ENCODE measurements around the gene PLEKHH1. TPM values are rescaled to one million over a fixed set of nuclear protein-coding genes. Genes with fewer than 3 reads are reported as not detected.

The PLEKHH1 gene
- total RNA-seq, 1 donor from 2014 or later = 10.1 TPM

DNA sequence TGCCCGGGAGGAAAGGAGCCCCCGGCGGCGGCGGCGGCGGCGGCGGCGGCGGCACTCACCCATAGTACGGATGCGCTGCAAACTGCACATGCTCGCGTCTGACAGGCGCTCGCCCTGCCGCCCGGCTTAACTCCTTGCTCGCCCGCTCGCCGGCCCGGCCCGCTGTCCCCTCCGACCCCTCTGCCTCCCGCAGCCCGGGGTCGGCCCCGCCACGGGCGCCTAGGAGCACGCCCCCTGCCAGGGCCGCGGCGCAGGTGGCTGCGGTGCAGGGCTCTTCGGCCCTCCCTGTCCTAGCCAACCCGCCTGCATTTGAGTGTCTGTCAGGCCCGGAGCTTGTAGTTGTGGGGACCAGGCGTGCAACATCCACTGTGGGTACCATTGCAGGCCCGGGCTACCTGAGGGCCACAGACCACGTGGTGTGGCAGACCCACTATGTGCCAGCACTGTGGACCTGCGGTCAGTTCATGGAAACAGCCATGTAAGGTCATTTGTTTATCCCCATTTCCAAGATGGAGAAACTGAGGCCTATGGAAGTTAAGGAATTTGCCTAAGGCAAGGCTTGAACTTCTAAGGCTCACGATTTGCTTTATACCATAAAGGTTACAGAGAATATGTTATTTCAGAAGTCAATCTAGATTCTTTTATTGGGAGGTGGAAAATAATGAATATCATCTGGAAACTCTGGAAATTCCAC is 17.6 kb upstream of the PLEKHH1 start:
- TF ChIP-seq EZH2 (IDR thresholded peaks at IDR 0.05) (peak; percentile 64), EZH2phosphoT487 (IDR thresholded peaks at IDR 0.05) (no peak)
- TF ChIP-seq, protein P1, sequence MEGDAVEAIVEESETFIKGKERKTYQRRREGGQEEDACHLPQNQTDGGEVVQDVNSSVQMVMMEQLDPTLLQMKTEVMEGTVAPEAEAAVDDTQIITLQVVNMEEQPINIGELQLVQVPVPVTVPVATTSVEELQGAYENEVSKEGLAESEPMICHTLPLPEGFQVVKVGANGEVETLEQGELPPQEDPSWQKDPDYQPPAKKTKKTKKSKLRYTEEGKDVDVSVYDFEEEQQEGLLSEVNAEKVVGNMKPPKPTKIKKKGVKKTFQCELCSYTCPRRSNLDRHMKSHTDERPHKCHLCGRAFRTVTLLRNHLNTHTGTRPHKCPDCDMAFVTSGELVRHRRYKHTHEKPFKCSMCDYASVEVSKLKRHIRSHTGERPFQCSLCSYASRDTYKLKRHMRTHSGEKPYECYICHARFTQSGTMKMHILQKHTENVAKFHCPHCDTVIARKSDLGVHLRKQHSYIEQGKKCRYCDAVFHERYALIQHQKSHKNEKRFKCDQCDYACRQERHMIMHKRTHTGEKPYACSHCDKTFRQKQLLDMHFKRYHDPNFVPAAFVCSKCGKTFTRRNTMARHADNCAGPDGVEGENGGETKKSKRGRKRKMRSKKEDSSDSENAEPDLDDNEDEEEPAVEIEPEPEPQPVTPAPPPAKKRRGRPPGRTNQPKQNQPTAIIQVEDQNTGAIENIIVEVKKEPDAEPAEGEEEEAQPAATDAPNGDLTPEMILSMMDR (IDR thresholded peaks at IDR 0.05) = peak; percentile 9
- Histone ChIP-seq H3F3A (ENCODE audit: low read depth) (peaks cover 22% of the 10 kb centered on the region), H3K27ac (no peak overlapping the region), H3K27me3 (peaks cover 97% of the 10 kb centered on the region), H3K4me2 (peak overlapping the region; percentile 79), H3K4me3 (peak overlapping the region; percentile 63), H3K79me2 (ENCODE audit: low read depth) (no peaks in the 10 kb centered on the region), H3K4me1 (no peaks in the 10 kb centered on the region), H3K9ac (no peak overlapping the region), H3K36me3 (no peaks in the 10 kb centered on the region), H3K9me3 (ENCODE audit: low read depth) (no peaks in the 10 kb centered on the region), H2AFZ (replicated peaks) (peak overlapping the region; percentile 52), H4K20me1 (ENCODE audit: low read depth) (no peaks in the 10 kb centered on the region)
- Mint-ChIP-seq H3K4me1 (peaks cover 10% of the 10 kb centered on the region), H3K9me3 (no peaks in the 10 kb centered on the region), H3K36me3 (no peaks in the 10 kb centered on the region), H3K27me3 (ENCODE audit: insufficient read depth, low read depth) (peaks cover 39% of the 10 kb centered on the region), H3K27ac (no peak overlapping the region), H3K4me3 (peak overlapping the region; percentile 77)
- DNase-seq (ENCODE audit: low spot score) = no peak

GRCh38 chr14:67516676-67517075 is 16.4 kb upstream of the PLEKHH1 start:
- H3K9ac ChIP-seq = no peak overlapping the region
- H3K27me3 ChIP-seq = peaks cover 96% of the 10 kb centered on the region
- peak overlapping the region; percentile 77 for H3K4me3 Mint-ChIP-seq
- H3K79me2 ChIP-seq (ENCODE audit: low read depth) = no peaks in the 10 kb centered on the region
- peaks cover 22% of the 10 kb centered on the region for H3F3A ChIP-seq (ENCODE audit: low read depth)
- TF ChIP-seq EZH2 (IDR thresholded peaks at IDR 0.05) (no peak), EZH2phosphoT487 (IDR thresholded peaks at IDR 0.05) (no peak)
- TF ChIP-seq, protein P1 (IDR thresholded peaks at IDR 0.05) = no peak
- no peak overlapping the region for H3K27ac ChIP-seq
- DNase-seq (ENCODE audit: low spot score) = no peak
- no peaks in the 10 kb centered on the region for H4K20me1 ChIP-seq (ENCODE audit: low read depth)
- H3K36me3 ChIP-seq = no peaks in the 10 kb centered on the region
- H3K27ac Mint-ChIP-seq = no peak overlapping the region
- H2AFZ ChIP-seq (replicated peaks) = no peak overlapping the region
- peaks cover 39% of the 10 kb centered on the region for H3K27me3 Mint-ChIP-seq (ENCODE audit: insufficient read depth, low read depth)
- H3K9me3 ChIP-seq (ENCODE audit: low read depth) = no peaks in the 10 kb centered on the region
- no peak overlapping the region for H3K4me3 ChIP-seq
- no peaks in the 10 kb centered on the region for H3K36me3 Mint-ChIP-seq
- H3K4me1 ChIP-seq = no peaks in the 10 kb centered on the region
- H3K4me1 Mint-ChIP-seq = no peaks in the 10 kb centered on the region
- H3K9me3 Mint-ChIP-seq = no peaks in the 10 kb centered on the region
- H3K4me2 ChIP-seq = no peak overlapping the region

DNA sequence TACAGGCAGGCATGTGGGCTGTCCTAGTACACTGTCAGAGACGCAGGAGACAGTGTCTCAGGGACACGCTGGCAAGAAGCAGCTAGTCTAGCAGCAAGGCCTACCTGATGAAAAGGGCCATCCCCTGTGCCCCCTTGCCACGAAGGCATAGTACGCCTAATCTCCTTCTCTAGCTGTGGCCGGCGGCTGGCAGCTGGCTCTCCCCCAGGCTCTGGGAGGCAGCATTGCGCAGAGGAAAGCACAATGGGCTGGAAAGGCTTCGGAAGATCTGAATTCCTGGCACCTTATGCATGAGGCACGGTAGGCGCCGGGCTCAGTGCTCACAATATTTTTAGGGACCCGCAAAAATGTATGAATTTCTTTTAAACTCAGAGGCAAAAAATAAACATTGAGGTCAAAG is 16.0 kb upstream of the PLEKHH1 start:
- DNase-seq (ENCODE audit: low spot score) = peak; percentile 74
- peak overlapping the region; percentile 77 for H3K4me3 Mint-ChIP-seq

More for the DNA sequence above, 16.0 kb upstream of the PLEKHH1 start:
- Histone ChIP-seq H4K20me1 (ENCODE audit: low read depth) (no peaks in the 10 kb centered on the region), H3K9ac (no peak overlapping the region), H3K27ac (no peak overlapping the region), H3K9me3 (ENCODE audit: low read depth) (no peaks in the 10 kb centered on the region), H3K79me2 (ENCODE audit: low read depth) (no peaks in the 10 kb centered on the region), H3K4me2 (no peak overlapping the region), H2AFZ (replicated peaks) (no peak overlapping the region), H3K4me1 (peaks cover 4% of the 10 kb centered on the region), H3K27me3 (peaks cover 92% of the 10 kb centered on the region), H3F3A (ENCODE audit: low read depth) (peaks cover 22% of the 10 kb centered on the region), H3K4me3 (no peak overlapping the region), H3K36me3 (no peaks in the 10 kb centered on the region)
- Mint-ChIP-seq H3K9me3 (no peaks in the 10 kb centered on the region), H3K36me3 (no peaks in the 10 kb centered on the region), H3K4me1 (peaks cover under 1% of the 10 kb centered on the region), H3K27ac (no peak overlapping the region), H3K27me3 (ENCODE audit: insufficient read depth, low read depth) (peaks cover 38% of the 10 kb centered on the region)
- no peak for TF ChIP-seq EZH2 (IDR thresholded peaks at IDR 0.05)
- TF ChIP-seq, protein P1 (IDR thresholded peaks at IDR 0.05) = peak; percentile 35
- TF ChIP-seq EZH2phosphoT487 (IDR thresholded peaks at IDR 0.05) = no peak
